Astrocyte (in vitro differentiated cells and primary cell): Measurements from ENCODE around the gene CLINT1. TPM values are rescaled to one million over a fixed set of nuclear protein-coding genes. Genes with fewer than 3 reads are reported as not detected.

Source experiments
- DNase-seq: peaks from one replicate; pipeline ENCODE4 v3.0.0-alpha.2; 2010; ENCODE audit warnings: low read depth
- FAIRE-seq: peaks from 2 replicates; lab custom pipeline; 2011; peaks lifted over from hg19 to GRCh38; lab: Jason Lieb, UNC
- H2AFZ ChIP-seq: 2 replicates; pipeline ENCODE4 v1.6.0; 2012; ENCODE audit warnings: low read depth, low read length, inconsistent platforms
- H3K27ac ChIP-seq: 2 replicates; pipeline ENCODE4 v1.5.1; 2011; ENCODE audit warnings: low read depth, low read length, inconsistent platforms
- H3K27me3 ChIP-seq: 2 replicates; pipeline ENCODE4 v1.6.0; 2011; ENCODE audit warnings: low read length, inconsistent platforms; ENCODE audit not compliant: insufficient read depth
- H3K36me3 ChIP-seq: 2 replicates; pipeline ENCODE4 v1.5.1; 2011; ENCODE audit warnings: low read length, inconsistent platforms; ENCODE audit not compliant: insufficient read depth
- H3K4me1 ChIP-seq: 2 replicates; pipeline ENCODE4 v1.5.1; 2011; ENCODE audit warnings: low read length, inconsistent platforms; ENCODE audit not compliant: insufficient read depth
- H3K4me2 ChIP-seq: 2 replicates; pipeline ENCODE4 v1.6.0; 2012; ENCODE audit warnings: low read length, inconsistent platforms
- H3K4me3 ChIP-seq: 2 replicates; pipeline ENCODE4 v1.5.1; 2011; ENCODE audit warnings: low read depth, mild to moderate bottlenecking, low read length, inconsistent platforms; ENCODE audit not compliant: insufficient read depth
- H3K79me2 ChIP-seq: 2 replicates; pipeline ENCODE4 v1.6.0; 2012; ENCODE audit warnings: mild to moderate bottlenecking, low read length, inconsistent platforms; ENCODE audit not compliant: insufficient read depth
- H3K9ac ChIP-seq: 2 replicates; pipeline ENCODE4 v1.6.0; 2012; ENCODE audit warnings: mild to moderate bottlenecking, low read length, inconsistent platforms
- H3K9me3 ChIP-seq: 2 replicates; pipeline ENCODE4 v1.5.1; 2012; ENCODE audit warnings: low read depth, mild to moderate bottlenecking, low read length, inconsistent platforms; ENCODE audit not compliant: insufficient read depth
- H4K20me1 ChIP-seq: 2 replicates; pipeline ENCODE4 v1.6.0; 2012; ENCODE audit warnings: low read length, inconsistent platforms; ENCODE audit not compliant: insufficient read depth
- H3K27ac Mint-ChIP-seq: one replicate; pipeline ENCODE4 v1.8.0; 2021; ENCODE audit warnings: mild to moderate bottlenecking, mixed read lengths; ENCODE audit not compliant: unreplicated experiment
- H3K27me3 Mint-ChIP-seq: one replicate; pipeline ENCODE4 v1.8.0; 2021; ENCODE audit warnings: low read depth, mixed read lengths; ENCODE audit not compliant: unreplicated experiment
- H3K36me3 Mint-ChIP-seq: one replicate; pipeline ENCODE4 v1.8.0; 2021; ENCODE audit warnings: low read depth, mixed read lengths; ENCODE audit not compliant: unreplicated experiment
- H3K4me1 Mint-ChIP-seq: one replicate; pipeline ENCODE4 v1.8.0; 2021; ENCODE audit warnings: low read depth, mixed read lengths; ENCODE audit not compliant: unreplicated experiment
- H3K4me3 Mint-ChIP-seq: one replicate; pipeline ENCODE4 v1.8.0; 2021; ENCODE audit warnings: mild to moderate bottlenecking, moderate library complexity, mixed read lengths; ENCODE audit not compliant: unreplicated experiment
- H3K9me3 Mint-ChIP-seq: one replicate; pipeline ENCODE4 v1.8.0; 2021; ENCODE audit warnings: mild to moderate bottlenecking, mixed read lengths; ENCODE audit not compliant: unreplicated experiment
- EZH2 ChIP-seq: IDR thresholded peaks from 2 replicates; pipeline ENCODE4 v1.6.1; 2012; ENCODE audit warnings: mild to moderate bottlenecking, low read length, inconsistent platforms; ENCODE audit not compliant: insufficient read depth
- total RNA-seq: library from RNA; stranded (reverse); gene quantifications from 2 replicates; pipeline ENCODE4 v1.2.1, GENCODE V29; 2021
- TF ChIP-seq, protein P1 (sequence below): IDR thresholded peaks from 2 replicates; pipeline ENCODE4 v1.5.1; 2011; ENCODE audit warnings: low read depth, mild to moderate bottlenecking, inconsistent platforms, low read length, moderate library complexity; ENCODE audit not compliant: insufficient read depth

The CLINT1 gene
- total RNA-seq, 1 donor from 2014 or later, result 100 TPM

DNA sequence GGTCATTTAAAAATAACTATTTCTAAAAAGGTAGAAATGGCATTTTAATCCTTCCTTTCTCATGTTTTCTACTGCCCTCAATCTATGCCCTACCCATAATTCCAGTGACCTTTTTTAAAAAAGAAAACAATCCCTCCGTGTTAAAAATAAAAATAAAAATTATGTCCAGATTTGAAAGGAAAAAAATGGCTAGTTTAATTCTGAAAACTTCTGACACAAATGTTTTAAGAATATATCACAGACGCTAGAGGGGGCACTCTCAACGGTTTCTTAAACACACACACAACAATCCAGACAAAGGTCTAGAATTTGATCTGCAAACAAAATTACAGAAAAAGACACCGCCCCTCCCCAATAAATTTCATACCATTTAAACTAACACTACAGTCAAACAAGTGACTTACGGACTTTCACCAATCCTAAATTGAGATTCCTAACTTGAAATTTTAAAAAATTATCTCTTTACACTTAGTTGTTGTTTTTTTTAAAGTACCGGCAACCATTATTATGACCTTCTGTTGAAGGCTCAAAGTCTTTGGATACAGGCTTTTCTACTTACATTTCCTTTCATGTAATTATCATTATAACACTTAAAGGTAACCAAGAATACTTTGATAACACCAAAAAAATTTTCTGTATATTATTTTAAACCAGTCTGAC is 38.2 kb downstream of the CLINT1 start:
- no peak for FAIRE-seq
- Histone ChIP-seq H3K79me2 (peaks cover 95% of the 10 kb centered on the region), H4K20me1 (peaks cover 91% of the 10 kb centered on the region)

DNA sequence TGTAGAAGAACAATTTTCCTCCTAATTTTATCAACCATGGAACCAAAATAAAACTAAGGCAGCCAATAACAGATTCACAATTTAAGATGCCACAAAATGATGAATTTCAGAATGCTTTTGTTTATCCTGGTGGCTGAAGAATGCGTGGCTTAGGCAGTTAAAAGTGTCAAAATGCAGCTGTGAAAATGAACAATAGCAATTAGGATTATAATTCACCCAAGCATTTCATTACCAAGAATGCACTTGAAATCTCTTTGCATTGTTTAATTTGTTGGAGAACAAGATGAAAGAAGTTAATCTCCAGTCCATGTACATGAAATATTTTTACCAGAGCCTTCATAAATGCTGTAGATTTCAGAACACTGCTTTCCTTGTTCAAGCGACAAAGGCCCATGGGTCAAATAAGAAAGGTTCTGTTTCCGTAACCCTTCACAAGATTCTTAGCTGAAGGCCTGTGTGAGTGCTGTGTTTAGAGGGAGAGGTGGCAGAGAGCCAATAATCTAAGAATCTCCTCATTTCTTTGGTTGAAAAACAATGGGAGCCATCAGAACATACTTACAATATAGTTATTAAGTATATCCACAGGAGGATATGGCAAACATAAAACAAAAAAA is 39.3 kb downstream of the CLINT1 start:
- no peak overlapping the region for H3K27ac ChIP-seq
- H4K20me1 ChIP-seq, result peaks cover 91% of the 10 kb centered on the region
- no peaks in the 10 kb centered on the region for H3K27me3 ChIP-seq
- H3K9me3 ChIP-seq, result no peaks in the 10 kb centered on the region
- DNase-seq, result no peak
- no peak overlapping the region for H3K4me3 ChIP-seq
- no peak overlapping the region for H3K4me2 ChIP-seq
- H3K4me1 Mint-ChIP-seq, result peaks cover 31% of the 10 kb centered on the region
- no peaks in the 10 kb centered on the region for H3K27me3 Mint-ChIP-seq
- TF ChIP-seq EZH2, result no peak
- TF ChIP-seq, protein P1, sequence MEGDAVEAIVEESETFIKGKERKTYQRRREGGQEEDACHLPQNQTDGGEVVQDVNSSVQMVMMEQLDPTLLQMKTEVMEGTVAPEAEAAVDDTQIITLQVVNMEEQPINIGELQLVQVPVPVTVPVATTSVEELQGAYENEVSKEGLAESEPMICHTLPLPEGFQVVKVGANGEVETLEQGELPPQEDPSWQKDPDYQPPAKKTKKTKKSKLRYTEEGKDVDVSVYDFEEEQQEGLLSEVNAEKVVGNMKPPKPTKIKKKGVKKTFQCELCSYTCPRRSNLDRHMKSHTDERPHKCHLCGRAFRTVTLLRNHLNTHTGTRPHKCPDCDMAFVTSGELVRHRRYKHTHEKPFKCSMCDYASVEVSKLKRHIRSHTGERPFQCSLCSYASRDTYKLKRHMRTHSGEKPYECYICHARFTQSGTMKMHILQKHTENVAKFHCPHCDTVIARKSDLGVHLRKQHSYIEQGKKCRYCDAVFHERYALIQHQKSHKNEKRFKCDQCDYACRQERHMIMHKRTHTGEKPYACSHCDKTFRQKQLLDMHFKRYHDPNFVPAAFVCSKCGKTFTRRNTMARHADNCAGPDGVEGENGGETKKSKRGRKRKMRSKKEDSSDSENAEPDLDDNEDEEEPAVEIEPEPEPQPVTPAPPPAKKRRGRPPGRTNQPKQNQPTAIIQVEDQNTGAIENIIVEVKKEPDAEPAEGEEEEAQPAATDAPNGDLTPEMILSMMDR, result no peak
- H3K9ac ChIP-seq, result no peak overlapping the region
- H3K4me3 Mint-ChIP-seq, result no peak overlapping the region
- H3K79me2 ChIP-seq, result peaks cover 87% of the 10 kb centered on the region
- no peak overlapping the region for H2AFZ ChIP-seq
- no peaks in the 10 kb centered on the region for H3K4me1 ChIP-seq
- H3K36me3 Mint-ChIP-seq, result no peaks in the 10 kb centered on the region
- H3K36me3 ChIP-seq, result peaks cover 4% of the 10 kb centered on the region
- FAIRE-seq, result no peak
- H3K9me3 Mint-ChIP-seq, result no peaks in the 10 kb centered on the region
- no peak overlapping the region for H3K27ac Mint-ChIP-seq

More for the DNA sequence above, 38.2 kb downstream of the CLINT1 start:
- Mint-ChIP-seq H3K27ac (peak overlapping the region; percentile 62), H3K36me3 (no peaks in the 10 kb centered on the region), H3K27me3 (no peaks in the 10 kb centered on the region), H3K9me3 (no peaks in the 10 kb centered on the region), H3K4me3 (no peak overlapping the region), H3K4me1 (peaks cover 29% of the 10 kb centered on the region)
- no peaks in the 10 kb centered on the region for H3K9me3 ChIP-seq
- TF ChIP-seq, protein P1, result peak; percentile 56
- no peak for TF ChIP-seq EZH2
- H3K4me1 ChIP-seq, result no peaks in the 10 kb centered on the region
- no peak overlapping the region for H3K4me3 ChIP-seq
- no peak overlapping the region for H2AFZ ChIP-seq
- no peaks in the 10 kb centered on the region for H3K27me3 ChIP-seq
- H3K4me2 ChIP-seq, result no peak overlapping the region
- H3K9ac ChIP-seq, result no peak overlapping the region
- DNase-seq, result peak; percentile 34
- H3K27ac ChIP-seq, result no peak overlapping the region
- no peaks in the 10 kb centered on the region for H3K36me3 ChIP-seq

DNA sequence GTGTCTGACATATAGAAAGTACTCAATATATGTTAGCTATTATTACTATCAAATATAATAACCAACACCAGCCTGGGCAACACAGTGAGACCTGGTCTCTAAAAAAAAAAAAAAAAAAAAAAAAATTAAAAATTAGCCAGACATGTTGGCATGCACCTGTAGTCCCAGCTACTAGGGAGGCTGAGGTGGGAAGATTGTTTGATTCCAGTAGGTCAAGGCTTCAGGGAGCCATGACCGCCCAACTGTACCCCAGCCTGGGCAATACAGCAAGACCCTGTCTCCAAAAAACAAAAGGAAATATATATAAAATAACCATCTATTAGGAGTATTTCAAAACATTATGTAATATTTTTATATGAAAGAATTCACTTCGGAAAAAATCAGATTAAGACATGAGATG is 40.6 kb downstream of the CLINT1 start:
- H3K27ac Mint-ChIP-seq, result no peak overlapping the region
- H3K4me1 ChIP-seq, result no peaks in the 10 kb centered on the region
- peaks cover 12% of the 10 kb centered on the region for H3K36me3 ChIP-seq
- H3K4me1 Mint-ChIP-seq, result peaks cover 31% of the 10 kb centered on the region
- H3K9me3 Mint-ChIP-seq, result no peaks in the 10 kb centered on the region
- no peak overlapping the region for H2AFZ ChIP-seq
- no peak overlapping the region for H3K27ac ChIP-seq
- H4K20me1 ChIP-seq, result peaks cover 81% of the 10 kb centered on the region
- H3K27me3 Mint-ChIP-seq, result no peaks in the 10 kb centered on the region
- H3K4me3 Mint-ChIP-seq, result no peak overlapping the region
- H3K27me3 ChIP-seq, result no peaks in the 10 kb centered on the region
- H3K4me2 ChIP-seq, result no peak overlapping the region
- no peaks in the 10 kb centered on the region for H3K9me3 ChIP-seq
- TF ChIP-seq, protein P1, result no peak
- TF ChIP-seq EZH2, result no peak
- peaks cover 75% of the 10 kb centered on the region for H3K79me2 ChIP-seq
- DNase-seq (no peak), FAIRE-seq (no peak)
- no peaks in the 10 kb centered on the region for H3K36me3 Mint-ChIP-seq
- no peak overlapping the region for H3K9ac ChIP-seq
- no peak overlapping the region for H3K4me3 ChIP-seq
